Natural killer cell (primary cell): ENCODE data around the gene ATP5MK. TPM values are rescaled to one million over a fixed set of nuclear protein-coding genes. Genes with fewer than 3 reads are reported as not detected.
A peak's percentile ranks its signal among the peaks of the same experiment; 100 is the strongest.

Experiments used
- ATAC-seq, 3 donors: fragments of 150-1000 bp in 2 of 3; fragments of 200-7000 bp in 1 of 3; cut with Tn5 transposase; 1 replicate in 1 of 3; 2 replicates in 2 of 3; pipeline ENCODE4 v1.10.0; 2021; ENCODE audit warnings: mild to moderate bottlenecking in 2 of 3, moderate library complexity in 2 of 3
- DNase-seq, 2 donors: peaks; one replicate each; pipeline versions ENCODE4 v3.0.0 to v3.0.0-alpha.2; 2013 to 2021; ENCODE audit warnings: mixed read lengths in 1 of 2
- H3K27ac ChIP-seq: one replicate; pipeline ENCODE4 v1.5.1; 2013; ENCODE audit warnings: mild to moderate bottlenecking, low read length
- H3K27me3 ChIP-seq: one replicate; pipeline ENCODE4 v1.6.1; 2013; ENCODE audit warnings: low read length; ENCODE audit not compliant: control insufficient read depth, insufficient read depth
- H3K36me3 ChIP-seq: one replicate; pipeline ENCODE4 v1.6.1; 2013; ENCODE audit warnings: low read length; ENCODE audit not compliant: control insufficient read depth, insufficient read depth
- H3K4me1 ChIP-seq: one replicate; pipeline ENCODE4 v1.6.1; 2013; ENCODE audit warnings: low read length; ENCODE audit not compliant: control insufficient read depth, insufficient read depth
- H3K4me3 ChIP-seq: one replicate; pipeline ENCODE4 v1.5.1; 2013; ENCODE audit warnings: low read length
- H3K9me3 ChIP-seq: one replicate; pipeline ENCODE4 v1.6.1; 2013; ENCODE audit warnings: low read length; ENCODE audit not compliant: control insufficient read depth, insufficient read depth
- H3K27ac Mint-ChIP-seq, 2 donors: one replicate each; pipeline ENCODE4 v1.8.0; 2022; ENCODE audit warnings: mild to moderate bottlenecking in 2 of 2, mixed read lengths in 2 of 2, moderate library complexity in 1 of 2
- H3K27me3 Mint-ChIP-seq, 2 donors: one replicate each; pipeline ENCODE4 v1.8.0; 2022; ENCODE audit warnings: low read depth in 2 of 2, mixed read lengths in 2 of 2
- H3K36me3 Mint-ChIP-seq: one replicate; pipeline ENCODE4 v1.8.0; 2022; ENCODE audit warnings: mixed read lengths
- H3K4me1 Mint-ChIP-seq, 2 donors: one replicate each; pipeline ENCODE4 v1.8.0; 2022; ENCODE audit warnings: mixed read lengths in 2 of 2
- H3K4me3 Mint-ChIP-seq: one replicate; pipeline ENCODE4 v1.8.0; 2022; ENCODE audit warnings: mild to moderate bottlenecking, moderate library complexity, mixed read lengths
- H3K9me3 Mint-ChIP-seq, 2 donors: one replicate each; pipeline ENCODE4 v1.8.0; 2022; ENCODE audit warnings: mixed read lengths in 2 of 2
- WGBS: methylation state at CpG from one replicate; pipeline ENCODE4 v1.1.7; 2013; ENCODE audit warnings: missing lambda C conversion rate; ENCODE audit not compliant: insufficient coverage; 5-methylcytosine and 5-hydroxymethylcytosine counted together
- intact Hi-C: fragments of 100-400 bp; cut with micrococcal nuclease; formaldehyde crosslinking; loops from one replicate; pipeline ENCODE4 v1.14.2; 2022
- total RNA-seq, 4 donors: library from RNA; stranded (reverse); fragments of 120-200 nt in 1 of 4; gene quantifications; one replicate each; pipeline versions ENCODE4 v1.2.3 to v1.2.4, GENCODE V29; 2013 to 2022
- TF ChIP-seq, protein P1 (sequence below): fragments of 200-600 bp; IDR thresholded peaks from one replicate; pipeline ENCODE4 v1.8.0; 2022; ENCODE audit warnings: antibody characterized with exemption

The ATP5MK gene
- total RNA-seq, 3 donors from 2014 or later (not counting 1 experiment from before 2014, with no cell fraction given) = 121 to 157 (median 154) TPM

DNA sequence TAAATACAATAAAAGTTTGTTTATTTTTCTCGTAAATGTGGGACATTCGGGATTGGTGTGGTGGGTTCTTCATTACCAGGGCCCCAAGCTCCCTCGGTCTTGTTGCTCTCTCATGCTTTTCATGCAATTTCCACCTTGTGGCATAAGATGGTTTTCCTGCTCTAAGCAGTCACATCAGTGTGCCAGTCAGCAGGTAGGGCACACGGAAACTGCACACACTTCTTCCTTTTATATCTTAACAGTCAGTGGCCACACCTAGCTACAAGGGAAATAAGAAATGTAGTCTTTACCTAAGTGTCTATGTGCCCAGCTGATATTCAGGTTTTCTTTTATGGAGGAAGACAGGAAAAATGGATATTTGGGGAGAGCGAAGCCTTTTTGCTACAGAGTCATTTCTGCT is 22.0 kb downstream of the ATP5MK start:
- intact Hi-C loops = no loop called here
- H3K4me1 ChIP-seq = peaks cover 7% of the 10 kb centered on the region
- Mint-ChIP-seq H3K4me3 (no peak overlapping the region), H3K27me3 (no peaks in the 10 kb centered on the region), H3K9me3 (no peaks in the 10 kb centered on the region), H3K36me3 (peaks cover 15% of the 10 kb centered on the region), H3K4me1 (peaks cover 11 to 20% of the 10 kb centered on the region in 2 donors), H3K27ac (no peak overlapping the region)
- ATAC-seq (no peak), DNase-seq (no peak)
- no peak overlapping the region for H3K4me3 ChIP-seq
- WGBS = 97% methylated on average over 4 of the region's 5 CpGs
- H3K27ac ChIP-seq = no peak overlapping the region
- H3K36me3 ChIP-seq = peaks cover 37% of the 10 kb centered on the region
- H3K27me3 ChIP-seq = no peaks in the 10 kb centered on the region
- TF ChIP-seq, protein P1, sequence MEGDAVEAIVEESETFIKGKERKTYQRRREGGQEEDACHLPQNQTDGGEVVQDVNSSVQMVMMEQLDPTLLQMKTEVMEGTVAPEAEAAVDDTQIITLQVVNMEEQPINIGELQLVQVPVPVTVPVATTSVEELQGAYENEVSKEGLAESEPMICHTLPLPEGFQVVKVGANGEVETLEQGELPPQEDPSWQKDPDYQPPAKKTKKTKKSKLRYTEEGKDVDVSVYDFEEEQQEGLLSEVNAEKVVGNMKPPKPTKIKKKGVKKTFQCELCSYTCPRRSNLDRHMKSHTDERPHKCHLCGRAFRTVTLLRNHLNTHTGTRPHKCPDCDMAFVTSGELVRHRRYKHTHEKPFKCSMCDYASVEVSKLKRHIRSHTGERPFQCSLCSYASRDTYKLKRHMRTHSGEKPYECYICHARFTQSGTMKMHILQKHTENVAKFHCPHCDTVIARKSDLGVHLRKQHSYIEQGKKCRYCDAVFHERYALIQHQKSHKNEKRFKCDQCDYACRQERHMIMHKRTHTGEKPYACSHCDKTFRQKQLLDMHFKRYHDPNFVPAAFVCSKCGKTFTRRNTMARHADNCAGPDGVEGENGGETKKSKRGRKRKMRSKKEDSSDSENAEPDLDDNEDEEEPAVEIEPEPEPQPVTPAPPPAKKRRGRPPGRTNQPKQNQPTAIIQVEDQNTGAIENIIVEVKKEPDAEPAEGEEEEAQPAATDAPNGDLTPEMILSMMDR = no peak
- no peaks in the 10 kb centered on the region for H3K9me3 ChIP-seq

DNA sequence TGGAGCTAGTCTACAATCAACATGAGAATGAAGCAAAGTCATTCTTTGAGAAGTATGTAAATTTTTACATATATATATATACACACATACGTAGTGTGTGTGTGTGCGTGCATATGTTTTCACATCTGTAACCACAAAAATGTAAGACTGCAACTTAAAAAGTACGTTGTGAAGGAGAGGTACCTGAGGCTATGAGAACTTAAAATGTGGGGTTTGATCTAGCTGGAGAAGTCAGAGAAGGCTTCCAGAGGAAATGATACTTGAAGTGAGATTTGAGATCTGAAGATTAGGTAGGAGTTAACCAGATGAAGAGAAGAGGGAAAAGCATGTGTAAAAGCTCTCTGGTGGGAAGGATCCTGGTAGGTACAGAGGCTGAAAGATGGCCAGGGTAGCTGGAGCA is 22.7 kb downstream of the ATP5MK start:
- Mint-ChIP-seq H3K36me3 (peaks cover 15% of the 10 kb centered on the region), H3K4me3 (no peak overlapping the region), H3K4me1 (peaks cover 11 to 22% of the 10 kb centered on the region in 2 donors), H3K27me3 (no peaks in the 10 kb centered on the region), H3K9me3 (no peaks in the 10 kb centered on the region), H3K27ac (peak overlapping the region in 1 of 2 donors; percentile 21)
- Histone ChIP-seq H3K27ac (no peak overlapping the region), H3K27me3 (no peaks in the 10 kb centered on the region), H3K9me3 (no peaks in the 10 kb centered on the region), H3K36me3 (peaks cover 37% of the 10 kb centered on the region), H3K4me3 (no peak overlapping the region), H3K4me1 (peaks cover 15% of the 10 kb centered on the region)
- intact Hi-C loops = no loop called here
- TF ChIP-seq, protein P1 = no peak
- DNase-seq (no peak), ATAC-seq (no peak)
- WGBS = 79% methylated on average over 2 of the region's 3 CpGs

DNA sequence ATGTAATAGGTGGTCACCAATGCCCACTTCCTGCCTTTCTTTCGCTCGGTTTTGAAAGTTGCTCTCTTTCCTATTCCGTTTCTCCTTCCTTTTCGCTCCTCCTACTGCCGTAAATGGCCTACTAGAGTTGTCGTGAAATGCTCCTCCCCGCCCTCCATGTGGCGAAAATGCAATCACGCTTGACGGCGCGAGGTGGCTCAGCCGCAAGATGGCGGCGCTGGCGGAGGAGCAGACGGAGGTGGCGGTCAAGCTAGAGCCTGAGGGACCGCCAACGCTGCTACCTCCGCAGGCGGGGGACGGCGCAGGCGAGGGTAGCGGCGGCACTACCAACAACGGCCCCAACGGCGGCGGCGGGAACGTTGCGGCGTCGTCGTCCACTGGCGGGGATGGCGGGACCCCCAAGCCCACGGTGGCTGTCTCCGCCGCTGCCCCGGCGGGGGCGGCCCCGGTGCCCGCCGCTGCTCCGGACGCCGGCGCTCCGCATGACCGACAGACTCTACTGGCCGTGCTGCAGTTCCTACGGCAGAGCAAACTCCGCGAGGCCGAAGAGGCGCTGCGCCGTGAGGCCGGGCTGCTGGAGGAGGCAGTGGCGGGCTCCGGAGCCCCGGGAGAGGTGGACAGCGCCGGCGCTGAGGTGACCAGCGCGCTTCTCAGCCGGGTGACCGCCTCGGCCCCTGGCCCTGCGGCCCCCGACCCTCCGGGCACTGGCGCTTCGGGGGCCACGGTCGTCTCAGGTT is 28.3 kb downstream of the ATP5MK start, which contains the start of gene TAF5:
Gene TAF5 (plus strand): TSS at position 195 of the 737 bp plus-strand sequence. CDS start 14 bp downstream, at position 209.
- peak within 1 kb of the TSS; percentile 97 for H3K4me3 Mint-ChIP-seq
- peak within 1 kb of the TSS; percentile 67 for H3K4me3 ChIP-seq
- TF ChIP-seq, protein P1 = no peak
- H3K27ac ChIP-seq = peak within 1 kb of the TSS; percentile 69
- ATAC-seq (peak; percentile 76 to 91 (median 77)), DNase-seq (peak; percentile 83 to 96)
- no peaks in the 10 kb centered on the region for H3K9me3 ChIP-seq
- H3K36me3 ChIP-seq = no peaks in the 10 kb centered on the region
- H3K27ac Mint-ChIP-seq = peak within 1 kb of the TSS; percentile 89 to 95
- peaks cover 0 to 3% of the 10 kb centered on the region in 2 donors for H3K9me3 Mint-ChIP-seq
- intact Hi-C loops = loop anchor here (1.0 to 10.0 kb wide), 4 partner anchors 17 to 723 kb away; partner anchors contain the start of genes ATP5MK, CNNM2, PCGF6 and PDCD11
- H3K27me3 ChIP-seq = no peaks in the 10 kb centered on the region
- H3K4me1 ChIP-seq = peaks cover 18% of the 10 kb centered on the region
- under 1% methylated on average over 81 of the region's 81 CpGs for WGBS
- no peaks in the 10 kb centered on the region for H3K27me3 Mint-ChIP-seq
- no peaks in the 10 kb centered on the region for H3K36me3 Mint-ChIP-seq
- H3K4me1 Mint-ChIP-seq = peaks cover 19 to 22% of the 10 kb centered on the region in 2 donors
